ENCODE results near the gene B9D1.

Gene B9D1

DNA sequence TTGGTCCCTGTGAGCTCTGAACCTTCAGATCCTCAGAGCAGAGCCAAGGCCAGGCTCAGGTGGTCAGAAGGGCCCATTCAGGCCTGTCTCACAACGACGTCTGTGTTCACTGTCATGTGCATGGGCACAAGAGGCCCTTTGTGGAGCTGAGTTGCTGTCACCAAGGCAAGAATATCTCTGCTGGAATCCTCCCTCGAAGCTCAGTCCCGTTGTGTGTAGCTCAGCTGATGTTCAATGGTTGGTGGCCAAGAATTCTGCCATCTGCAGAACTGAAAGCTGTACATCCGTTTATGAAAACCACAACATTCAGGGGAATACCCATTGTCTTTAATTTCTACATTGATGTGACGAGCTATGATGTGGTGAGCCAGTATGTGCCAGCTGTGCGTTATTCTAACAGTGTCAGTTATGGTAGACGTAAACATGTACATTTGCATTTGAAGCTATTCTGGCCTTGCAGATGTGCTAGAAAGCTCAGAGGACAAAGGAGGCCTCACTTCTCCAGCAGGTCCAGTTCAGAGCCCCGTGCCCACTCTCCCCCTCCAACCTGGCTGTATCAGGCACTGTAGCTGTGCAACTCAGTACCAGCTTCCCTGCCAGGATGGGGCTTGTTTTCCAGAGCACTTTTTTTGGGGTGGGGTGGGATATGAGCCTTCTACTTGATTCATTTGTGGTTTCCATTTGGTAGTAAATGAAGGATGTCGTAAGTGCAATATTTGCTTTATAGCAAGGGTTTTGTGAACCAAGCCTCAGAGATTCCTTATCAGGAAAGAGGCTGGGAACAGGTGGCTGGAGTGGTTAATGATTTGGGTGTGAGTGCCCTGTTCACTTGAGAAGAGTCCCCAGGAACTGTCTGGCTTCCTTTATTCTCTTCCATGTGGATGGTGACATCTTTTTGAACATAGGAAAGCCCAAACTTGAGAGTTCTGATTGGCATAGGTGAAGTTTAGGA lies 56.1 kb downstream of the B9D1 start:
- no peaks in the 10 kb centered on the region for H3K36me3 Mint-ChIP-seq (ENCODE audit: insufficient read depth)
- peak overlapping the region in 1 of 2 donors; percentile 31 for H3K4me3 Mint-ChIP-seq
- no peaks in the 10 kb centered on the region for H3K27me3 Mint-ChIP-seq
- H3K27ac Mint-ChIP-seq, result peak overlapping the region; percentile 24 to 78
- H3K9me3 Mint-ChIP-seq, result no peaks in the 10 kb centered on the region
- peak; percentile 93 for ATAC-seq (replicated peaks)
- peaks cover 12 to 13% of the 10 kb centered on the region in 2 donors for H3K4me1 Mint-ChIP-seq (ENCODE audit: low read depth in 2 of 2)
- DNase-seq, result peak; percentile 5 to 25 (median 12)

DNA sequence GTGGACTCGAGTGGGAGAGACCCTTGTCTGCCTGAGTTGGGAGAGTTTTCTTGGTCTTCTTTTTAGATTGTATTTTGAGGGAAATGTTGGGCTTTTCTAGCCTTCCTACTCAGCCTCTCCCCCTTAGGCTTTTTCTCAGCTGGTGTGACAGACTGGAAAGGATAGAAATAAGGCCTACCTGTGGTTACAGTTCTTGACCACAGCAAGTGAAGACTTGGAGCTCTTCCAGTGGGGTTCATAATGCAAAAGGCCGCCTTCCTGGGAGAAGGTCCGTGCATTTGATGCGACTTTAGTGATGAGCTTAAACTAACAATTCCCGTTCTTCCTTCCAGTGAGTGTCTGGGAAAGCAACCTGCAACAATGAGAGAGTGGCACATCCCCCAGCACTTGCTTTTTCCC lies 56.8 kb downstream of the B9D1 start:
- H3K27ac Mint-ChIP-seq, result peak overlapping the region; percentile 24 to 60

DNA sequence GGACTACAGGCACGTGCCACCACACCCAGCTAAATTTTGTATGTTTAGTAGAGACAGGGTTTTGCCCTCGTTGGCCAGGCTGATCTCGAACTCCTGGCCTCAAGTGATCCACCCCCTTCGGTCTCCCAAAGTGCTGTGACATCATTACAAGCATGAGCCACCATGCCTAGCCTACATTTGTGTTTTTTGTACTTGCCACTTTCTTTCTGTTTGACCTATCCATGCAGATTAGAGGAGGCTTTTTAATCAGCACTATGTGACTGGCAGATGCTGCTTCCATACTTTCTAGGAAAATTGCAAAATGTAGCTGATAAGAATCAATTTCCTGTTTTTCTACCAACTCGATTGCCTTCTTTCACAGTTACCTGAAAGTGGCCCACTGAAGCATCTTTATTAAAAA lies 57.3 kb downstream of the B9D1 start:
- H3K27me3 Mint-ChIP-seq, result no peaks in the 10 kb centered on the region
- H3K9me3 Mint-ChIP-seq, result no peaks in the 10 kb centered on the region
- H3K4me1 Mint-ChIP-seq (ENCODE audit: low read depth in 2 of 2), result peaks cover 12 to 13% of the 10 kb centered on the region in 2 donors
- H3K36me3 Mint-ChIP-seq (ENCODE audit: insufficient read depth), result no peaks in the 10 kb centered on the region
- no peak for ATAC-seq (replicated peaks)
- no peak overlapping the region for H3K4me3 Mint-ChIP-seq
- peak overlapping the region; percentile 24 to 60 for H3K27ac Mint-ChIP-seq
- no peak for DNase-seq

More for the DNA sequence above, 56.8 kb downstream of the B9D1 start:
- no peaks in the 10 kb centered on the region for H3K9me3 Mint-ChIP-seq
- no peak overlapping the region for H3K4me3 Mint-ChIP-seq
- H3K4me1 Mint-ChIP-seq (ENCODE audit: low read depth in 2 of 2), result peaks cover 12 to 13% of the 10 kb centered on the region in 2 donors
- H3K27me3 Mint-ChIP-seq, result no peaks in the 10 kb centered on the region
- no peaks in the 10 kb centered on the region for H3K36me3 Mint-ChIP-seq (ENCODE audit: insufficient read depth)
- DNase-seq (no peak), ATAC-seq (replicated peaks) (no peak)

DNA sequence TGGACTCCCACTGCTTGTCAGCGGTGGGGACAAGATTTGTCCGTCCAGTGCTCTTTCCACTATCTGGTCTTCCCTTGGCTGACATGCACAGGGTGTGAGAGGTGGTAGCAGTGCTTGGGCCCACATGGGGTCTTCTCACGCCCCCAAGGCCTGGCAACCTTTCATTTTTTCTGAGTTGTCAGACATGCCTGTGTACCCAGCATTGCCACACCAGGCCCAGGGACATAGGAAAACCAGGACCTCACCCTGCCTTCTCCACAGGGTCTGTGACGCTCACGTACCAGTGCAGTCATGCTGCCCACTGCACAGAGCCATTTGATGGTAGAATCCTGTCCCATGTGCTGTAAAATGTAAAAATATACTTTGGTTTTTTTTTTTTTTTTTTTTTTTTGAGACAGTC lies 57.8 kb downstream of the B9D1 start:
- H3K4me3 Mint-ChIP-seq, result no peak overlapping the region
- H3K27ac Mint-ChIP-seq, result peak overlapping the region in 1 of 2 donors; percentile 24
- H3K36me3 Mint-ChIP-seq (ENCODE audit: insufficient read depth), result no peaks in the 10 kb centered on the region
- H3K9me3 Mint-ChIP-seq, result no peaks in the 10 kb centered on the region
- no peaks in the 10 kb centered on the region for H3K27me3 Mint-ChIP-seq
- ATAC-seq (replicated peaks), result no peak
- H3K4me1 Mint-ChIP-seq (ENCODE audit: low read depth in 2 of 2), result peaks cover 12 to 13% of the 10 kb centered on the region in 2 donors
- no peak for DNase-seq

DNA sequence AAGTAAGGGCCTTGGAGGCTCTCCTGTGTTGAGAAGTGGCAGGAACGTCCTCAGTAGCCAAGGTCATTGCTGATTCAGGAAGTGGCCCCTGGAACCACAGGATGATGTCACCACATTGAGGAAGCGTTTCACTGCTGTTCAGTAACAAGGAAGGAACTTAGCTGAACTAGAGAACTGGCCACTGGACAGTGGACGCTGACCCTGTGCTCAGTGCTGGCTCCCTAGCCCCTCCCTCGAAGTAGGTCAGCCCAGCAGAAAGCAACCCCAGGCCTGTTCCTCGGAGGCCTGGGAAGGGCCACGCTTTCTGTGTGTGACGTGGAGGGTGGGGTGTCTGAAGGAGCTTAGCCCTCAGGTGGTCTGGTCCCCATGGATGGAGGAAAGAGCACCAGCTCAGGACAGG lies 58.3 kb downstream of the B9D1 start:
- ATAC-seq (replicated peaks), result peak; percentile 15
- H3K27me3 Mint-ChIP-seq, result no peaks in the 10 kb centered on the region
- H3K27ac Mint-ChIP-seq, result no peak overlapping the region
- no peaks in the 10 kb centered on the region for H3K36me3 Mint-ChIP-seq (ENCODE audit: insufficient read depth)
- DNase-seq, result no peak
- no peak overlapping the region for H3K4me3 Mint-ChIP-seq
- no peaks in the 10 kb centered on the region for H3K9me3 Mint-ChIP-seq
- H3K4me1 Mint-ChIP-seq (ENCODE audit: low read depth in 2 of 2), result peaks cover 12 to 13% of the 10 kb centered on the region in 2 donors

DNA sequence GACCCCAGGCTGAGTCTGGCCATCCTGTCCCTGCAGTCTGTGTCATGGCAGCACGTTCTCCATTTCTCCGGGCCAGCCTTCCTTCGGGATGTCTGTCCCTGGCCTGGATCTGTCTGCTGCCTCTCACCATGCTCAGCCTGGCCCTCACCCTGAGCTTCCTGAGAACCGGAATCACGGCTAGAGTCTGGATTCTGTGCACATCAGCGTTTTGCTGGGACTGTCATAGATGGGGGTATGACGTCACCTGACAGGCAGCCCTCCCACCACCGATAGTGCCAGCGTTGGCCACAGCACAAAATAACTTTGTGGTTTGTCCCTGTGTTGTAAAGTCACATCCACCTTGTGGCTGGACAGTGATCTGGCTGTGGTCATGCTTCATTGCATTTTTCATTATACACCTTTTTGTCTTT lies 59.2 kb downstream of the B9D1 start:
- H3K27ac Mint-ChIP-seq, result no peak overlapping the region
- no peak overlapping the region for H3K4me3 Mint-ChIP-seq
- ATAC-seq (replicated peaks) (no peak), DNase-seq (no peak)
- H3K9me3 Mint-ChIP-seq, result no peaks in the 10 kb centered on the region
- H3K27me3 Mint-ChIP-seq, result no peaks in the 10 kb centered on the region
- no peaks in the 10 kb centered on the region for H3K36me3 Mint-ChIP-seq (ENCODE audit: insufficient read depth)
- peaks cover 12 to 13% of the 10 kb centered on the region in 2 donors for H3K4me1 Mint-ChIP-seq (ENCODE audit: low read depth in 2 of 2)

DNA sequence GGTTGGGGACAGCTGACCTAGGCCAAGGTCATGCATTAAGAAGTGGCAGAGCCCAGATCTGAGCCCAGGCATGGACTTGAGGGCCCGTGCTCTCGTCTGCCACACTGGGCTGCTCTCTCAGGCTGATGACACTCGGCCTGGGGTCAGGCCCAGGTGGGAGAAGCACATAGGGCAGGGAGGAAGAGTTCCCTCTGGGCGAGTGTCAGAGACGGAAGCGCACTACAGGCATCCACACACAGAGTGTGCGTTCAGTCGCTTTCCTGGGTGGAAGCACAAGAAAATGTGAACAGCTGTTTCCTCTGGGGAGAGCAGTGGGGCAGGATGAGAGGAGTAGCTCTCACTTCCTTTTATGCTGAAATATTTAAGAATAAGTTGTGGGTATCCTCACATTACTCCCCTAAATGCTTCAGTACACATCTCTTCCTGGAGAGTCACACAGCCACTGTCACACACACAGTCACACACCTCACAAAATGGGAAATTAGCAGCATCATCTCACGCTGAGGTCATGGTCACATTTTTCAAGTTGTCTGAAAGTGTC lies 59.7 kb downstream of the B9D1 start:
- Mint-ChIP-seq H3K27me3 (no peaks in the 10 kb centered on the region), H3K4me3 (no peak overlapping the region), H3K27ac (no peak overlapping the region)

DNA sequence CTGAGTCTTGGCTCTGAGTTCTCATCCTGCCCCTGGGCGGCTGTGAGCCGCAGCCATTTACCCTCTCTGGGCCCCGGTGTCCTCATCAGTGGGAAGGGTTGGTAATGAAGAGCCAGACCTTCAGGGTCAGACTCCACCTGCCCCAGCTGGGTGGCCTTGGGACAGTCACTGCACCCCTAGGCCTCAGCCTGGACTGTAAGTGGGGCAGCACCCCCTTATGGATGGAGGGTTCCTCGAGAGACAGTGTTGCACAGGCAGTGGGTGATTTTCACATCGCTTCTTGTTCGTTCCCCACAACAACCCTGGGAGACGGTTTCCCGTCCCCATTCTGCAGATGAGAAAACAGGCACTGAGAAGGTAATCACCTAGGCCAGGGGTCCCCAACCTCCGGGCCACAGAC lies 60.5 kb downstream of the B9D1 start:
- H3K4me1 Mint-ChIP-seq (ENCODE audit: low read depth in 2 of 2), result peaks cover 10 to 12% of the 10 kb centered on the region in 2 donors
- no peaks in the 10 kb centered on the region for H3K9me3 Mint-ChIP-seq
- H3K4me3 Mint-ChIP-seq, result no peak overlapping the region
- DNase-seq (no peak), ATAC-seq (replicated peaks) (no peak)
- H3K27ac Mint-ChIP-seq, result no peak overlapping the region
- H3K36me3 Mint-ChIP-seq (ENCODE audit: insufficient read depth), result no peaks in the 10 kb centered on the region
- H3K27me3 Mint-ChIP-seq, result no peaks in the 10 kb centered on the region

More for the DNA sequence above, 59.7 kb downstream of the B9D1 start:
- ATAC-seq (replicated peaks) (no peak), DNase-seq (no peak)
- H3K4me1 Mint-ChIP-seq (ENCODE audit: low read depth in 2 of 2), result peaks cover 12 to 13% of the 10 kb centered on the region in 2 donors
- no peaks in the 10 kb centered on the region for H3K9me3 Mint-ChIP-seq
- no peaks in the 10 kb centered on the region for H3K36me3 Mint-ChIP-seq (ENCODE audit: insufficient read depth)

DNA sequence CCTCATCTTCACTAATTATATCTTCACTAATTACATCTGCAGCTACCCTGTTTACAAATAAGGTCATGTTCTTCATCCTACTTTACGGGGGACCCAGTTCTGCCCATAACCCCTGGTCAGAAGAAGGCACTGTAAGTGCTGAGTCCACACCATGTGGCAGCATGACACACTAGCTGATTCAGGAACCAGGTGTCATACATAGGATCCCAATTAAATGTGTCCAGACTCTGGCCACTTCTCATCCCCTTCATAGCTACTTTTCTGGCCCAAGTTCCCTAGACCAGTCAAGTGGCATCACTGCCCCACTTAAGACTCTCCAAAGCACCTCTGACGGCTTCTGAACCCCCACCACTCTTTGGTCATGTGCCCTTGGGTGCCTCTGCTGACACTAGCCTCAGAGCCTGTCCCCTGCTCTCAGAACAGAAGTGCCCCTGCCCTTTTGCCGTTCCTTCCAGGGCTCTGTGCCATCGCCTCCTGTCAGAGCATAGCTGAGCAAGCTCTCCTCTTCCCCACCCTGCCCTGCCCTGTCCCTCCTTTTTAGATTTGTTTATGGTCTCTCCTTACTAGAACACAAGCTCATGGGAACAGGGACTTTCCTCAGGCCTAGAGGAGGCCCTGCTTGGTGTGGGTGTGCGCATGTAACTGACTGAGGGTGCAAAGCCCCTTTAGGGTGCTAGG lies 61.1 kb downstream of the B9D1 start:
- Mint-ChIP-seq H3K9me3 (no peaks in the 10 kb centered on the region), H3K27ac (no peak overlapping the region), H3K4me1 (ENCODE audit: low read depth in 2 of 2) (peaks cover 5 to 6% of the 10 kb centered on the region in 2 donors), H3K27me3 (no peaks in the 10 kb centered on the region), H3K4me3 (no peak overlapping the region), H3K36me3 (ENCODE audit: insufficient read depth) (no peaks in the 10 kb centered on the region)
- no peak for DNase-seq
- no peak for ATAC-seq (replicated peaks)

DNA sequence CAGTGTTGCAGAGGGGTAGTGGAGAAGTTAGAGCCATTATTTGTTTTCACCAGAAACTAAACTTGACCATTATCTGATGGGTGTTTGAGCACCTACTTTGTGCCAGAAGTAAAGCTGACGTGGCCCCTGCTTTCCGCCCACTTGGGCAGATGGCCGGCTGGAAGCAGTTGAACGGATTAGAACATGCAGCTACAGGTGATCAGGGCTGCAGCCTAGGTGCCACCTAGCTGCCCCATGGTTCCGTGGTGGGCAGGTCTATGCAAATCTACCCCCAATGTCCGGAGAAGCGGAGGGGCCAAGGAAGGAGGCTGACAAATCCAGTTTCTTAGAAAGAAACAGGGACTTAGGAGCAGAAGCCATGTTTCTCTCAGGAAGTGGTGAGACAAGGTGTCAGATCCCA lies 62.7 kb downstream of the B9D1 start:
- H3K4me3 Mint-ChIP-seq, result no peak overlapping the region
- ATAC-seq (replicated peaks) (no peak), DNase-seq (no peak)
- H3K4me1 Mint-ChIP-seq (ENCODE audit: low read depth in 2 of 2), result no peaks in the 10 kb centered on the region
- H3K9me3 Mint-ChIP-seq, result no peaks in the 10 kb centered on the region
- no peaks in the 10 kb centered on the region for H3K27me3 Mint-ChIP-seq
- H3K27ac Mint-ChIP-seq, result no peak overlapping the region
- H3K36me3 Mint-ChIP-seq (ENCODE audit: insufficient read depth), result no peaks in the 10 kb centered on the region

DNA sequence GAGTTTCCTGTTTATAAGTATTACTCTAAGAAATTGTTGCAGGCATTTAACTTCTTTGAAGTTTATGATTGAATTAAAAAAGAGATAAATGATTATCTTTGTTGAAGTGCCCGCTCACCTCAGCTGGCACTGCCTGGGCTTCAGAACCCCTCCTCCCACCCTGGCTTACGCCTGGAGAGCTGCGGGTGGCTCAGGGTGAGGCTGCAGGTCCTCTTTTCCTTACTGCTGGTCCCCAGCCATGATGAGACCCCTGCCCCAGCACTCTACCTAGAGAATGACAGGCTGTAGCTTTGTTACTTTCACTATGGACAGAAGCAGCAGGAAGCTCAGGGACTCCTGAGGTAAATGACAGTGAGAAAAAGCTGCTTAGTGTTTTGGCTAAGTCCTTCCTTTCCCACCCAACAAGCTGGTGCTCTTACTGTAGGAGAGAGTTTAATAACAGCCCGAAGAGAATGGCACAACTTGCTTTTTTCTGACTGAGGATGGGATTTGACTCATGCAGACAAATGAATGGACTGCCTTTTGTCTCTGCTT lies 63.2 kb downstream of the B9D1 start:
- no peak overlapping the region for H3K4me3 Mint-ChIP-seq
- DNase-seq (no peak), ATAC-seq (replicated peaks) (no peak)
- H3K9me3 Mint-ChIP-seq, result no peaks in the 10 kb centered on the region
- H3K27ac Mint-ChIP-seq, result no peak overlapping the region
- H3K36me3 Mint-ChIP-seq (ENCODE audit: insufficient read depth), result no peaks in the 10 kb centered on the region
- H3K27me3 Mint-ChIP-seq, result no peaks in the 10 kb centered on the region
- H3K4me1 Mint-ChIP-seq (ENCODE audit: low read depth in 2 of 2), result no peaks in the 10 kb centered on the region

DNA sequence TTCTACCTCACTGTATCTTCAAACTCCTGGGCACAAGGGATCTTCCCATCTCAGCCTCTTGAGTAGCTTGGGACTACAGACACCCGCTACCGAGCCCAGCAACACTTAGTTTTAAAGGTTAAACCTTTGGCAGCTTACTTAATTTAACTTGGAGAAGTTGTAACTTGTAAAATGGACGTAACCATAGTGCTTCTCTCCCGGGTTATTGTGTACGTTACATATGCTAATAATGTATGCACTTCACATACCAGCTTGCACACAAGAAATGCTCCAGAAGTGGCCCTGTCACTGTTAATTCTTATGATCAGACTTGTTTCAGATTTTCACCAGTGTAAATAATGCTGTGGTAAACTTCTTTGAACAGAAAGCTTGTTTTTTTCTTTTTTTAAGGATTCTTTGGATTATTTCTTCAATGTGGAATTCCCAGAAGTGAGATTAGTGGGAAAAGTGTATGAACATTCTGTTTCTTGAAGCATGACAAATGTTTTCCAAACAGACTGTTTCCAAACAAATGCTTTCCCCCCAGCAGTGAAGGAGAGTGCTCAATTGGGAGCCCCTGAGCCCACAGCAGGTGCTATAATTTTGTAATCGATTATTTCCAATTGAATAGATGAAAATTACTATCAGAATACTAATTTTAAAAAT lies 63.8 kb downstream of the B9D1 start:
- Mint-ChIP-seq H3K27ac (no peak overlapping the region), H3K4me3 (no peak overlapping the region), H3K27me3 (no peaks in the 10 kb centered on the region), H3K4me1 (ENCODE audit: low read depth in 2 of 2) (no peaks in the 10 kb centered on the region), H3K9me3 (no peaks in the 10 kb centered on the region), H3K36me3 (ENCODE audit: insufficient read depth) (no peaks in the 10 kb centered on the region)
- no peak for DNase-seq
- no peak for ATAC-seq (replicated peaks)

Measured in effector memory CD8-positive, alpha-beta T cell (primary cell).